Neuronal stem cell (in vitro differentiated cells): ENCODE measurements around the gene SYTL1.

Source experiments
- DNase-seq: peaks from one replicate; pipeline ENCODE4 v3.0.0-alpha.2; 2013; ENCODE audit warnings: low spot score
- H2AFZ ChIP-seq: one replicate; pipeline ENCODE4 v1.6.1; 2013; ENCODE audit warnings: mild to moderate bottlenecking, low read length, inconsistent platforms
- H2AK5ac ChIP-seq: 2 replicates; pipeline ENCODE4 v1.6.1; 2013; ENCODE audit warnings: low read depth, mild to moderate bottlenecking, inconsistent platforms, low read length, moderate library complexity, mixed read lengths
- H2BK120ac ChIP-seq: 2 replicates; pipeline ENCODE4 v1.6.1; 2013; ENCODE audit warnings: low read depth, mild to moderate bottlenecking, inconsistent platforms, low read length, moderate library complexity, mixed read lengths
- H2BK12ac ChIP-seq: one replicate; pipeline ENCODE4 v1.6.1; 2013; ENCODE audit warnings: low read length, inconsistent platforms
- H2BK15ac ChIP-seq: 2 replicates; pipeline ENCODE4 v1.6.1; 2013; ENCODE audit warnings: mild to moderate bottlenecking, low read length, inconsistent platforms, mixed read lengths
- H2BK5ac ChIP-seq: one replicate; pipeline ENCODE4 v1.6.1; 2013; ENCODE audit warnings: inconsistent platforms, mild to moderate bottlenecking, low read length, moderate library complexity
- H3K14ac ChIP-seq: one replicate; pipeline ENCODE4 v1.6.1; 2013; ENCODE audit warnings: low read length, inconsistent platforms
- H3K18ac ChIP-seq: 2 replicates; pipeline ENCODE4 v1.6.1; 2013; ENCODE audit warnings: low read length, inconsistent platforms
- H3K23ac ChIP-seq: 2 replicates; pipeline ENCODE4 v1.6.1; 2013; ENCODE audit warnings: low read depth, mild to moderate bottlenecking, mixed read lengths, low read length, inconsistent platforms; ENCODE audit not compliant: poor library complexity
- H3K27ac ChIP-seq: replicated peaks from 3 replicates; pipeline ENCODE4 v1.5.1; 2013; ENCODE audit warnings: low read length, inconsistent platforms
- H3K27me3 ChIP-seq, 3 experiments: 2 replicates each; pipeline ENCODE4 v1.6.1; 2013; ENCODE audit warnings: low read length in 3 of 3, mild to moderate bottlenecking in 2 of 3, inconsistent platforms in 1 of 3, low read depth in 1 of 3, mixed read lengths in 1 of 3, moderate library complexity in 1 of 3; ENCODE audit not compliant: control insufficient read depth in 3 of 3, insufficient read depth in 3 of 3
- H3K36me3 ChIP-seq, 2 donors: replicated peaks in 1 of 2; 2 replicates each; pipeline ENCODE4 v1.6.1; 2013; ENCODE audit warnings: low read length in 2 of 2; ENCODE audit not compliant: control insufficient read depth in 2 of 2, insufficient read depth in 2 of 2
- H3K4ac ChIP-seq: 2 replicates; pipeline ENCODE4 v1.6.1; 2013; ENCODE audit warnings: inconsistent platforms, mild to moderate bottlenecking, low read length, moderate library complexity
- H3K4me1 ChIP-seq, 2 donors: 1 replicate in 1 of 2; 2 replicates in 1 of 2; pipeline ENCODE4 v1.6.1; 2013; ENCODE audit warnings: low read length in 2 of 2, low read depth in 1 of 2; ENCODE audit not compliant: control insufficient read depth in 2 of 2, insufficient read depth in 1 of 2
- H3K4me2 ChIP-seq: one replicate; pipeline ENCODE4 v1.6.1; 2013; ENCODE audit warnings: mild to moderate bottlenecking, low read length, inconsistent platforms; ENCODE audit not compliant: insufficient read depth, poor library complexity, severe bottlenecking
- H3K4me3 ChIP-seq, 2 donors: 2 replicates each; pipeline ENCODE4 v1.5.1; 2013; ENCODE audit warnings: low read length in 2 of 2, mild to moderate bottlenecking in 2 of 2, inconsistent platforms in 1 of 2, moderate library complexity in 1 of 2
- H3K79me1 ChIP-seq: one replicate; pipeline ENCODE4 v1.6.1; 2013; ENCODE audit warnings: low read depth, mild to moderate bottlenecking, inconsistent platforms, low read length, moderate library complexity
- H3K9ac ChIP-seq: one replicate; pipeline ENCODE4 v1.6.1; 2013; ENCODE audit warnings: mild to moderate bottlenecking, low read depth, low read length, inconsistent platforms; ENCODE audit not compliant: poor library complexity
- H3K9me3 ChIP-seq, 2 donors: replicated peaks in 1 of 2; 2 replicates each; pipeline versions ENCODE3 to v1.6.1; 2013; ENCODE audit warnings: low read length in 2 of 2, mild to moderate bottlenecking in 2 of 2, inconsistent platforms in 1 of 2, low read depth in 1 of 2, mixed read lengths in 1 of 2, moderate library complexity in 1 of 2; ENCODE audit not compliant: control insufficient read depth in 2 of 2, insufficient read depth in 1 of 2
- H4K8ac ChIP-seq: one replicate; pipeline ENCODE4 v1.6.1; 2013; ENCODE audit warnings: low read depth, mild to moderate bottlenecking, inconsistent platforms, low read length, moderate library complexity
- H4K91ac ChIP-seq: one replicate; pipeline ENCODE4 v1.6.1; 2013; ENCODE audit warnings: low read length, low read depth, mild to moderate bottlenecking, inconsistent platforms; ENCODE audit not compliant: poor library complexity
- WGBS, 2 donors: extraction: QIAGEN DNeasy Blood & Tissue Kit; methylation state at CpG; one replicate each; pipeline ENCODE4 v1.1.7; 2013; ENCODE audit warnings: missing lambda C conversion rate in 2 of 2, mixed read lengths in 1 of 2; ENCODE audit not compliant: insufficient read length in 2 of 2, insufficient replicate concordance in 1 of 2; ENCODE audit errors: extremely low coverage in 2 of 2; 5-methylcytosine and 5-hydroxymethylcytosine counted together

Gene SYTL1

GRCh38 chr1:27306892-27307761 lies 34.7 kb upstream of the SYTL1 start:
- peak overlapping the region; percentile 85 for H3K27ac ChIP-seq
- H3K4me1 ChIP-seq, result peaks cover 15 to 16% of the 10 kb centered on the region in 2 donors
- H3K4me3 ChIP-seq, result no peak overlapping the region
- peak overlapping the region; percentile 6 for H2AFZ ChIP-seq
- peak overlapping the region; percentile 38 for H3K9ac ChIP-seq
- H3K36me3 ChIP-seq, result peaks cover 2 to 3% of the 10 kb centered on the region in 2 donors
- WGBS, 2 donors, result no CpG with 5 or more reads among the region's 11 CpGs
- no peak overlapping the region for H3K14ac ChIP-seq
- H3K4me2 ChIP-seq, result peak overlapping the region; percentile 48
- no peak overlapping the region for H4K91ac ChIP-seq
- H2BK15ac ChIP-seq, result no peak overlapping the region
- peak overlapping the region; percentile 56 for H2BK5ac ChIP-seq
- peaks cover 0 to 2% of the 10 kb centered on the region in 2 donors for H3K9me3 ChIP-seq
- no peak overlapping the region for H3K23ac ChIP-seq
- no peaks in the 10 kb centered on the region for H3K79me1 ChIP-seq
- H3K4ac ChIP-seq, result peak overlapping the region; percentile 46
- peak overlapping the region; percentile 59 for H2BK12ac ChIP-seq
- no peaks in the 10 kb centered on the region for H3K27me3 ChIP-seq
- DNase-seq, result peak; percentile 67
- peak overlapping the region; percentile 82 for H2AK5ac ChIP-seq
- peak overlapping the region; percentile 91 for H3K18ac ChIP-seq
- H2BK120ac ChIP-seq, result peak overlapping the region; percentile 56
- peak overlapping the region; percentile 70 for H4K8ac ChIP-seq

GRCh38 chr1:27307874-27308598 lies 33.8 kb upstream of the SYTL1 start:
- Histone ChIP-seq H3K4me3 (no peak overlapping the region), H3K9ac (peak overlapping the region; percentile 13), H2AK5ac (peak overlapping the region; percentile 49), H3K79me1 (no peaks in the 10 kb centered on the region), H3K14ac (no peak overlapping the region), H2BK15ac (no peak overlapping the region), H3K4me2 (no peak overlapping the region), H3K9me3 (peaks cover 0 to 2% of the 10 kb centered on the region in 2 donors), H4K8ac (no peak overlapping the region), H2BK120ac (no peak overlapping the region), H2BK5ac (peak overlapping the region; percentile 56), H3K36me3 (peaks cover 0 to 2% of the 10 kb centered on the region in 2 donors), H3K27me3 (no peaks in the 10 kb centered on the region), H3K27ac (peak overlapping the region; percentile 85), H4K91ac (no peak overlapping the region), H2BK12ac (no peak overlapping the region), H3K4ac (no peak overlapping the region), H2AFZ (peak overlapping the region; percentile 48), H3K23ac (no peak overlapping the region), H3K4me1 (peaks cover 15 to 16% of the 10 kb centered on the region in 2 donors), H3K18ac (peak overlapping the region; percentile 88)
- no peak for DNase-seq
- WGBS, 2 donors, result no CpG with 5 or more reads among the region's 6 CpGs

- WGBS, 2 donors, result no CpG with 5 or more reads among the region's 3 CpGs
- Histone ChIP-seq H4K8ac (no peak overlapping the region), H3K23ac (no peak overlapping the region), H3K14ac (no peak overlapping the region), H3K4me1 (peaks cover 0 to 12% of the 10 kb centered on the region in 2 donors), H2BK15ac (no peak overlapping the region), H2BK5ac (no peak overlapping the region), H3K4me2 (no peak overlapping the region), H3K27ac (no peak overlapping the region), H3K27me3 (no peaks in the 10 kb centered on the region), H3K79me1 (no peaks in the 10 kb centered on the region), H2BK120ac (no peak overlapping the region), H2AFZ (peak overlapping the region; percentile 39), H2AK5ac (no peak overlapping the region), H3K9me3 (peaks cover 0 to 2% of the 10 kb centered on the region in 2 donors), H3K4ac (no peak overlapping the region), H4K91ac (no peak overlapping the region), H3K9ac (no peak overlapping the region), H3K18ac (no peak overlapping the region), H3K36me3 (peaks cover 0 to 2% of the 10 kb centered on the region in 2 donors), H2BK12ac (no peak overlapping the region), H3K4me3 (no peak overlapping the region)
- DNase-seq, result no peak
These were observed 27.7 kb upstream of the SYTL1 start for GRCh38 chr1:27314169-27314568.

- WGBS, 2 donors, result no CpG with 5 or more reads among the region's 2 CpGs
- no peak overlapping the region for H2BK15ac ChIP-seq
- H3K4me3 ChIP-seq, result no peak overlapping the region
- H4K91ac ChIP-seq, result no peak overlapping the region
- no peak overlapping the region for H3K18ac ChIP-seq
- no peak for DNase-seq
- peaks cover 0 to 2% of the 10 kb centered on the region in 2 donors for H3K36me3 ChIP-seq
- no peak overlapping the region for H2BK12ac ChIP-seq
- H2AFZ ChIP-seq, result peak overlapping the region; percentile 39
- H3K4me2 ChIP-seq, result no peak overlapping the region
- peaks cover 0 to 2% of the 10 kb centered on the region in 2 donors for H3K9me3 ChIP-seq
- no peak overlapping the region for H3K14ac ChIP-seq
- H3K9ac ChIP-seq, result no peak overlapping the region
- H4K8ac ChIP-seq, result no peak overlapping the region
- H3K4me1 ChIP-seq, result peaks cover 0 to 12% of the 10 kb centered on the region in 2 donors
- H2AK5ac ChIP-seq, result no peak overlapping the region
- H3K27me3 ChIP-seq, result no peaks in the 10 kb centered on the region
- H3K4ac ChIP-seq, result no peak overlapping the region
- no peak overlapping the region for H3K23ac ChIP-seq
- no peak overlapping the region for H3K27ac ChIP-seq
- no peak overlapping the region for H2BK120ac ChIP-seq
- no peak overlapping the region for H2BK5ac ChIP-seq
- H3K79me1 ChIP-seq, result no peaks in the 10 kb centered on the region
These were observed 27.1 kb upstream of the SYTL1 start for GRCh38 chr1:27314737-27315136.
